Stomach (tissue), 9 donors: ENCODE measurements around the gene KCTD17. TPM values are rescaled to one million over a fixed set of nuclear protein-coding genes. Genes with fewer than 3 reads are reported as not detected.

Source experiments
- DNase-seq, 2 donors: peaks; one replicate each; pipeline versions ENCODE4 v3.0.0 to v3.0.0-alpha.2; 2013 to 2019
- H3K27ac ChIP-seq, 5 donors: fragments of 200-600 bp in 4 of 5; sonication (generic) in 4 of 5; one replicate each; pipeline ENCODE4 v1.5.1; 2013 to 2019; ENCODE audit warnings: mild to moderate bottlenecking in 1 of 5, moderate library complexity in 1 of 5
- H3K27me3 ChIP-seq, 3 donors: fragments of 200-600 bp; sonication (generic); one replicate each; pipeline ENCODE4 v1.5.1; 2017 to 2019; ENCODE audit warnings: mixed run types in 1 of 3
- H3K36me3 ChIP-seq, 4 donors: fragments of 200-600 bp; sonication (generic); 1 replicate in 3 of 4; 2 replicates in 1 of 4; pipeline ENCODE4 v1.5.1; 2016 to 2019
- H3K4me1 ChIP-seq, 4 donors: fragments of 200-600 bp; sonication (generic); one replicate each; pipeline ENCODE4 v1.5.1; 2016 to 2019
- H3K4me3 ChIP-seq, 4 donors: fragments of 200-600 bp; sonication (generic) in 3 of 4; one replicate each; pipeline ENCODE4 v1.5.1; 2016 to 2019; ENCODE audit warnings: mild to moderate bottlenecking in 1 of 4
- H3K9me3 ChIP-seq, 4 donors: fragments of 200-600 bp; sonication (generic); one replicate each; pipeline ENCODE4 v1.5.1; 2016 to 2019
- EP300 ChIP-seq: sonication (generic); formaldehyde crosslinking; IDR thresholded peaks from one replicate; pipeline ENCODE4 v1.6.1; 2017; ENCODE audit warnings: antibody characterized with exemption
- POLR2A ChIP-seq, 4 donors: fragments of 450-650 bp; IDR thresholded peaks; one replicate each; pipeline ENCODE4 v1.6.1; 2016; ENCODE audit warnings: antibody characterized with exemption in 4 of 4, control low read depth in 2 of 4, mild to moderate bottlenecking in 1 of 4, moderate library complexity in 1 of 4
- POLR2AphosphoS5 ChIP-seq, 3 donors: sonication (generic); formaldehyde crosslinking; IDR thresholded peaks; one replicate each; pipeline ENCODE4 v1.6.1; 2016; ENCODE audit warnings: antibody characterized with exemption in 3 of 3
- WGBS, 5 donors: extraction: QIAGEN DNeasy Blood & Tissue Kit in 3 of 5; methylation state at CpG; one replicate each; pipeline versions ENCODE4 v1.1.5 to v1.1.7; 2013 to 2018; 5-methylcytosine and 5-hydroxymethylcytosine counted together
- intact Hi-C: fragments of 100-400 bp; cut with DNase I; formaldehyde crosslinking; loops from one replicate; pipeline ENCODE4 v1.15.1; 2023; ENCODE audit warnings: low total_unique reads
- polyA plus RNA-seq, 3 donors: library from polyadenylated mRNA; stranded (reverse); fragments of 200-250 nt; gene quantifications; one replicate each; pipeline ENCODE4 v1.2.3, GENCODE V29; 2013
- total RNA-seq, 5 donors: library from RNA; depleted of rRNA; stranded (reverse); fragments of >200 nt; gene quantifications; one replicate each; pipeline versions ENCODE4 v1.1.0 to v1.2.3, GENCODE V29; 2014 to 2016
- TF ChIP-seq, protein P1 (sequence below), 7 experiments: fragments of 450-650 bp in 4 of 7; fragments of 200-600 bp in 3 of 7; sonication (generic) in 3 of 7; IDR thresholded peaks; one replicate each; pipeline ENCODE4 v1.5.1; 2016 to 2019; ENCODE audit warnings: antibody characterized with exemption in 7 of 7, control low read depth in 2 of 7, mild to moderate bottlenecking in 1 of 7
- donor health status: healthy with polysubstance abuse.
- donor health status: Bipolar disorder and iron deficiency.
- donor health status: healthy.

KCTD17 gene
- total and polyA plus RNA-seq, 8 donors = 1.8 to 82.8 (median 9.2) TPM

DNA sequence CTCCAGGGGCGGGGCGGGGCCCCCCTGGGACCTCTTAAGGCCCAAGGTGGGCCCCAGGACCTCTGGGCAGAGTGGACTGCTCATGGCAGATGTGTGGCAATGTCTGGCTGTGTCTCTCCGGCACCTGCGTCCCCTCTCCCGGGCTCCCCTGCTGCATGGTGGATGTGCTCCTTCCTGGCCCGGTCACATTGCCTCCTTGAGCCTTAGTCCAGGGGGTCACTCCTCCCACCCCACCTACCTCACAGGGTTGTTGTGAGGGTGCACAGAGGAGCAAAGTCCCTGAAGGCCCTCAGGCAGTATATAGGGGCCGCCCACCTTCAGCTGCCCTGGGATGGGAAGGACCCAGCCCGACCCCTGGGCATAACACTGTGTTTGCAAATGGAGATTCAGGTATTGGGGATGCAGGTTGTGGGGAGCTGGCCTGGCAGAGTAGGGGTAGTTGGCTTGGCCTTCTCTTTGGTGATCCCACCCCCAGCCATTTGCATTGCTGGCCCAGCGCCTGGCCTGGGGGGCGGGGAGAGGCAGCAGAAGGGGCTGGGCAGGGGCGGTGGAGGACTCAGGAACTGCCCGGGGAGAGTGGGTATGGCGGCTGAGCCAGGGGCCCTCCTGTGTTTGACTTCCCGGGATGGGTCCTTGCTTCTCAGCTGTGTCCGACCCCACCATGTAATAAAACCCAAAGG is 11.3 kb downstream of the KCTD17 start:
- WGBS, 5 donors = 61 to 75% (median 64%) methylated on average over 12 to 15 of the region's 15 CpGs
- no peak overlapping the region for H3K27ac ChIP-seq
- DNase-seq = no peak
- no peak overlapping the region for H3K4me3 ChIP-seq
- intact Hi-C loops = no loop called here
- peaks cover 4 to 47% (median 41%) of the 10 kb centered on the region in 4 donors for H3K36me3 ChIP-seq
- TF ChIP-seq POLR2AphosphoS5 (IDR thresholded peaks at IDR 0.05) (no peak), POLR2A (IDR thresholded peaks at IDR 0.05) (no peak), EP300 (no peak)
- TF ChIP-seq, protein P1, sequence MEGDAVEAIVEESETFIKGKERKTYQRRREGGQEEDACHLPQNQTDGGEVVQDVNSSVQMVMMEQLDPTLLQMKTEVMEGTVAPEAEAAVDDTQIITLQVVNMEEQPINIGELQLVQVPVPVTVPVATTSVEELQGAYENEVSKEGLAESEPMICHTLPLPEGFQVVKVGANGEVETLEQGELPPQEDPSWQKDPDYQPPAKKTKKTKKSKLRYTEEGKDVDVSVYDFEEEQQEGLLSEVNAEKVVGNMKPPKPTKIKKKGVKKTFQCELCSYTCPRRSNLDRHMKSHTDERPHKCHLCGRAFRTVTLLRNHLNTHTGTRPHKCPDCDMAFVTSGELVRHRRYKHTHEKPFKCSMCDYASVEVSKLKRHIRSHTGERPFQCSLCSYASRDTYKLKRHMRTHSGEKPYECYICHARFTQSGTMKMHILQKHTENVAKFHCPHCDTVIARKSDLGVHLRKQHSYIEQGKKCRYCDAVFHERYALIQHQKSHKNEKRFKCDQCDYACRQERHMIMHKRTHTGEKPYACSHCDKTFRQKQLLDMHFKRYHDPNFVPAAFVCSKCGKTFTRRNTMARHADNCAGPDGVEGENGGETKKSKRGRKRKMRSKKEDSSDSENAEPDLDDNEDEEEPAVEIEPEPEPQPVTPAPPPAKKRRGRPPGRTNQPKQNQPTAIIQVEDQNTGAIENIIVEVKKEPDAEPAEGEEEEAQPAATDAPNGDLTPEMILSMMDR (IDR thresholded peaks at IDR 0.05) = no peak
- peaks cover 0 to 29% (median 4%) of the 10 kb centered on the region in 3 donors for H3K27me3 ChIP-seq
- H3K9me3 ChIP-seq = no peaks in the 10 kb centered on the region
- H3K4me1 ChIP-seq = no peaks in the 10 kb centered on the region

GRCh38 chr22:37063431-37064420 is 12.2 kb downstream of the KCTD17 start:
- H3K4me1 ChIP-seq = peaks cover 0 to 2% (median 1%) of the 10 kb centered on the region in 4 donors
- H3K9me3 ChIP-seq = no peaks in the 10 kb centered on the region
- TF ChIP-seq POLR2AphosphoS5 (IDR thresholded peaks at IDR 0.05) (no peak), POLR2A (IDR thresholded peaks at IDR 0.05) (no peak)
- TF ChIP-seq, protein P1 (IDR thresholded peaks at IDR 0.05) = no peak
- peaks cover 0 to 37% (median 13%) of the 10 kb centered on the region in 3 donors for H3K27me3 ChIP-seq
- peak in 1 of 2 donors; percentile 80 for DNase-seq
- H3K36me3 ChIP-seq = peaks cover 0 to 38% (median 32%) of the 10 kb centered on the region in 4 donors
- 67 to 77% (median 75%) methylated on average over 28 of the region's 28 CpGs for WGBS, 5 donors
- H3K27ac ChIP-seq = no peak overlapping the region
- intact Hi-C loops = no loop called here
- no peak overlapping the region for H3K4me3 ChIP-seq

- peaks cover 7 to 46% (median 21%) of the 10 kb centered on the region in 3 donors for H3K27me3 ChIP-seq
- 86 to 93% (median 91%) methylated on average over 11 of the region's 11 CpGs for WGBS, 5 donors
- no peak for DNase-seq
- H3K4me3 ChIP-seq = no peak overlapping the region
- intact Hi-C loops = no loop called here
- H3K4me1 ChIP-seq = peaks cover 0 to 6% (median 3%) of the 10 kb centered on the region in 4 donors
- H3K36me3 ChIP-seq = peaks cover 0 to 30% (median 24%) of the 10 kb centered on the region in 4 donors
- H3K27ac ChIP-seq = no peak overlapping the region
- TF ChIP-seq POLR2A (IDR thresholded peaks at IDR 0.05) (no peak), EP300 (no peak), POLR2AphosphoS5 (IDR thresholded peaks at IDR 0.05) (no peak)
- TF ChIP-seq, protein P1 (IDR thresholded peaks at IDR 0.05) = no peak
- H3K9me3 ChIP-seq = no peaks in the 10 kb centered on the region
These were observed 13.0 kb downstream of the KCTD17 start for GRCh38 chr22:37064553-37064952.

GRCh38 chr22:37065180-37065579 is 13.6 kb downstream of the KCTD17 start:
- DNase-seq = peak in 1 of 2 donors; percentile 75
- intact Hi-C loops = no loop called here
- TF ChIP-seq, protein P1 (IDR thresholded peaks at IDR 0.05) = no peak
- TF ChIP-seq POLR2A (IDR thresholded peaks at IDR 0.05) (no peak), POLR2AphosphoS5 (IDR thresholded peaks at IDR 0.05) (no peak), EP300 (no peak)
- Histone ChIP-seq H3K9me3 (no peaks in the 10 kb centered on the region), H3K27me3 (peaks cover 8 to 52% (median 28%) of the 10 kb centered on the region in 3 donors), H3K36me3 (peaks cover 0 to 24% (median 18%) of the 10 kb centered on the region in 4 donors), H3K4me1 (peaks cover 0 to 6% (median 3%) of the 10 kb centered on the region in 4 donors), H3K27ac (no peak overlapping the region), H3K4me3 (no peak overlapping the region)
- WGBS, 5 donors = 42 to 88% (median 51%) methylated on average over 1 to 3 of the region's 3 CpGs
